Prostate gland (tissue), 2 donors: Measurements from ENCODE around the gene GDF15. TPM values are rescaled to one million over a fixed set of nuclear protein-coding genes. Genes with fewer than 3 reads are reported as not detected.

Experiments
- DNase-seq: peaks from one replicate; pipeline ENCODE4 v3.0.0-alpha.2; 2019; ENCODE audit warnings: low spot score
- H3K27ac ChIP-seq, 2 donors: fragments of 200-600 bp; sonication (generic); 2 replicates each; pipeline ENCODE4 v1.5.1; 2017 to 2019
- H3K27me3 ChIP-seq: fragments of 200-600 bp; sonication (generic); replicated peaks from 2 replicates; pipeline ENCODE4 v1.5.1; 2019; ENCODE audit not compliant: insufficient read depth
- H3K36me3 ChIP-seq, 2 donors: fragments of 200-600 bp; sonication (generic); 1 replicate in 1 of 2; 2 replicates in 1 of 2; pipeline versions ENCODE4 v1.5.1 to v1.8.1; 2017 to 2019
- H3K4me1 ChIP-seq: fragments of 200-600 bp; sonication (generic); replicated peaks from 2 replicates; pipeline ENCODE4 v1.5.1; 2019
- H3K4me3 ChIP-seq, 2 donors: fragments of 200-600 bp; sonication (generic); 2 replicates each; pipeline ENCODE4 v1.5.1; 2017 to 2019
- H3K9me3 ChIP-seq: fragments of 200-600 bp; sonication (generic); 2 replicates; pipeline ENCODE4 v1.5.1; 2017
- CTCF ChIP-seq, 4 experiments: fragments of 200-600 bp in 2 of 4; fragments of 450-650 bp in 2 of 4; sonication (generic) in 2 of 4; IDR thresholded peaks; 1 replicate in 3 of 4; 2 replicates in 1 of 4; pipeline ENCODE4 v1.5.1; 2016 to 2019; ENCODE audit warnings: antibody characterized with exemption in 4 of 4, mild to moderate bottlenecking in 2 of 4, moderate library complexity in 2 of 4
- POLR2A ChIP-seq: fragments of 450-650 bp; IDR thresholded peaks from one replicate; pipeline ENCODE4 v1.6.1; 2016; ENCODE audit warnings: antibody characterized with exemption, mild to moderate bottlenecking
- POLR2AphosphoS5 ChIP-seq: sonication (generic); formaldehyde crosslinking; IDR thresholded peaks from one replicate; pipeline ENCODE4 v1.6.1; 2017; ENCODE audit warnings: antibody characterized with exemption
- WGBS: methylation state at CpG from one replicate; pipeline ENCODE4 v1.1.5; 2018; 5-methylcytosine and 5-hydroxymethylcytosine counted together
- intact Hi-C: fragments of 100-400 bp; cut with DNase I; formaldehyde crosslinking; loops from one replicate; pipeline ENCODE4 v1.14.2; 2022
- microRNA-seq: library from miRNA; unstranded; fragments of <30 nt; microRNA quantifications from one replicate; pipeline ENCODE4, GENCODE V29; 2016
- small RNA-seq, 2 donors: library from RNA; depleted of rRNA; stranded (forward); fragments of <200 nt; gene quantifications; one replicate each; pipeline ENCODE3, GENCODE V24; 2016
- total RNA-seq, 2 donors: library from RNA; depleted of rRNA; stranded (reverse); fragments of >200 nt; gene quantifications; one replicate each; pipeline ENCODE4 v1.1.0, GENCODE V29; 2016

The GDF15 gene
- total RNA-seq, 2 donors from 2014 or later: 49.6 to 136 TPM

- peak overlapping the region; percentile 36 to 43 for H3K4me3 ChIP-seq
- H3K4me1 ChIP-seq: peaks cover 2% of the 10 kb centered on the region
- 29% methylated on average over 46 of the region's 67 CpGs for WGBS
These were observed 50.9 kb downstream of the GDF15 start for GRCh38 chr19:18436671-18437490.

GRCh38 chr19:18437491-18438330 lies 51.8 kb downstream of the GDF15 start, which contains the start of gene ISYNA1:
Gene ISYNA1 (minus strand): TSS chr19:18438133. CDS start chr19:18437979, 154 bp downstream.
- 2% methylated on average over 36 of the region's 99 CpGs for WGBS
- Histone ChIP-seq H3K4me3 (peak within 1 kb of the TSS; percentile 36 to 43), H3K4me1 (peaks cover 2% of the 10 kb centered on the region), H3K9me3 (no peaks in the 10 kb centered on the region), H3K27ac (peak within 1 kb of the TSS; percentile 71 to 78), H3K36me3 (no peaks in the 10 kb centered on the region), H3K27me3 (no peaks in the 10 kb centered on the region)
- intact Hi-C loops: no loop called here
- no peak for TF ChIP-seq POLR2AphosphoS5
- TF ChIP-seq POLR2A: no peak
- TF ChIP-seq CTCF (IDR thresholded peaks at IDR 0.05): no peak
- DNase-seq: peak; percentile 60

More at GRCh38 chr19:18436671-18437490, 50.9 kb downstream of the GDF15 start:
- DNase-seq: peak; percentile 71
- Histone ChIP-seq H3K27ac (peak overlapping the region; percentile 71 to 78), H3K36me3 (no peaks in the 10 kb centered on the region), H3K27me3 (no peaks in the 10 kb centered on the region), H3K9me3 (no peaks in the 10 kb centered on the region)
- TF ChIP-seq POLR2A (no peak), CTCF (IDR thresholded peaks at IDR 0.05) (no peak), POLR2AphosphoS5 (no peak)
- intact Hi-C loops: no loop called here

- no peaks in the 10 kb centered on the region for H3K36me3 ChIP-seq
- no peaks in the 10 kb centered on the region for H3K9me3 ChIP-seq
- peak overlapping the region; percentile 36 to 43 for H3K4me3 ChIP-seq
- no peaks in the 10 kb centered on the region for H3K27me3 ChIP-seq
- TF ChIP-seq POLR2AphosphoS5 (peak; percentile 45), POLR2A (no peak), CTCF (IDR thresholded peaks at IDR 0.05) (peak in 1 of 4 experiments; percentile 5)
- peak overlapping the region; percentile 71 to 78 for H3K27ac ChIP-seq
- peaks cover 2% of the 10 kb centered on the region for H3K4me1 ChIP-seq
- peak; percentile 64 for DNase-seq
- intact Hi-C loops: no loop called here
- WGBS: 11% methylated on average over 22 of the region's 24 CpGs
These were observed 52.5 kb downstream of the GDF15 start for GRCh38 chr19:18438331-18439024.

Small RNA genes within 50 kb of the gene (microRNA-seq; reads per million reads assigned to microRNA genes)
- gene MIR3189: not detected

Small RNA genes within 50 kb of the gene (small RNA-seq; reads per million reads assigned to genes)
- 0 reads per million in 2 donors for gene MIR3189

Other genes starting within 250 kb of the GDF15 start
- 10 to 100 TPM; 41.3 to 71.6 TPM for gene PIK3R2, start 233.0 kb upstream of the GDF15 start, total RNA-seq
- 10 to 100 TPM; 20.9 to 22.5 TPM for gene IFI30, start 212.3 kb upstream of the GDF15 start, total RNA-seq
- gene MPV17L2, start 192.9 kb upstream of the GDF15 start, total RNA-seq: 10 to 100 TPM in 1 of 2 donors, 1 to 10 TPM in 1; 8.5 to 21.1 TPM
- gene RAB3A, start 182.1 kb upstream of the GDF15 start, total RNA-seq: 1 to 10 TPM; 2.5 to 6.0 TPM
- gene PDE4C, start 159.7 kb upstream of the GDF15 start, total RNA-seq: 1 to 10 TPM in 1 of 2 donors, under 1 TPM in 1; 0.27 to 1.6 TPM
- gene IQCN, start 111.7 kb upstream of the GDF15 start, total RNA-seq: 10 to 100 TPM in 1 of 2 donors, 1 to 10 TPM in 1; 4.1 to 19.5 TPM
- 100 to 1,000 TPM; 521 to 844 TPM for gene JUND, start 104.5 kb upstream of the GDF15 start, total RNA-seq
- 100 to 1,000 TPM; 157 to 215 TPM for gene LSM4, start 63.1 kb upstream of the GDF15 start, total RNA-seq
- 10 to 100 TPM; 18.0 to 37.3 TPM for gene PGPEP1, start 45.6 kb upstream of the GDF15 start, total RNA-seq
- gene LRRC25, start 11.5 kb downstream of the GDF15 start, total RNA-seq: 1 to 10 TPM; 1.6 to 5.5 TPM
- gene SSBP4, start 33.2 kb downstream of the GDF15 start, total RNA-seq: 100 to 1,000 TPM in 1 of 2 donors, 10 to 100 TPM in 1; 71.5 to 120 TPM
- 100 to 1,000 TPM in 1 of 2 donors, 10 to 100 TPM in 1; 71.6 to 690 TPM for gene ISYNA1, start 52.0 kb downstream of the GDF15 start, total RNA-seq
- 10 to 100 TPM; 10.7 to 44.4 TPM for gene ELL, start 135.9 kb downstream of the GDF15 start, total RNA-seq
- gene FKBP8, start 157.4 kb downstream of the GDF15 start, total RNA-seq: 100 to 1,000 TPM; 326 to 536 TPM
- gene KXD1, start 171.7 kb downstream of the GDF15 start, total RNA-seq: 100 to 1,000 TPM; 115 to 130 TPM
- gene UBA52, start 185.7 kb downstream of the GDF15 start, total RNA-seq: 100 to 1,000 TPM; 646 to 738 TPM
- 100 to 1,000 TPM in 1 of 2 donors, 10 to 100 TPM in 1; 98.9 to 149 TPM for gene REX1BD, start 202.6 kb downstream of the GDF15 start, total RNA-seq
- gene CRLF1, start 220.6 kb downstream of the GDF15 start, total RNA-seq: 10 to 100 TPM in 1 of 2 donors, 1 to 10 TPM in 1; 2.6 to 12.6 TPM
- gene TMEM59L, start 226.7 kb downstream of the GDF15 start, total RNA-seq: 1 to 10 TPM in 1 of 2 donors, under 1 TPM in 1; 0.27 to 3.6 TPM